ENCODE data around the gene ERMN.

DNA sequence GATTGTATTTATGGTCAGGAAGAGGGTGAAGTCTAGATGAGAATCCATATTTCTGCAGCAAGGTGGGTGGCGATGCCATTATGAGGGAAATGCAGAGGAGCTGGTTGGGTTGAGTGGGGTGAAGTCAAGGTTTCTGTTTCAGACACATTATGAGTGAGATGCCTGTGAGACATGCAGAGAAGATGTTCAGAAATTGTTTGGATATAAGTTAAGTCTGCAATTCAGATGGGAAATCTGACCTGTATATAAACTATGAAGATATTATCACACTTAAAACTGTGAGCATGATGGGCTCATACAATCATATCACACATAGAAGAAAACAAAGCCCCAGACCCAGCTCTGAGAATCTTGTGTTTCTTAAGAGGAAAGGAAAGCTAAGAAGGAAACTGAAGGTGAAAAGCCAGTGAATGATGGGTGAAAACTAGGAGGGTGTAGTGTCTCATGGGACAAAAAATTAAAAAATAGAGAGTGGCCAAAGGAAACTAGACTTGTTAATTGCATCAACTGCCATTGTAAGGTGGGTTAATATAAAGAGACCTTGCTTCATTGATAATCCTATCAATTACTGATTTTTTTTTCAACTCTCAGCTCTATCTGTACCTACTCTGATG is 53.9 kb downstream of the ERMN start:
- TF ChIP-seq, protein P1, sequence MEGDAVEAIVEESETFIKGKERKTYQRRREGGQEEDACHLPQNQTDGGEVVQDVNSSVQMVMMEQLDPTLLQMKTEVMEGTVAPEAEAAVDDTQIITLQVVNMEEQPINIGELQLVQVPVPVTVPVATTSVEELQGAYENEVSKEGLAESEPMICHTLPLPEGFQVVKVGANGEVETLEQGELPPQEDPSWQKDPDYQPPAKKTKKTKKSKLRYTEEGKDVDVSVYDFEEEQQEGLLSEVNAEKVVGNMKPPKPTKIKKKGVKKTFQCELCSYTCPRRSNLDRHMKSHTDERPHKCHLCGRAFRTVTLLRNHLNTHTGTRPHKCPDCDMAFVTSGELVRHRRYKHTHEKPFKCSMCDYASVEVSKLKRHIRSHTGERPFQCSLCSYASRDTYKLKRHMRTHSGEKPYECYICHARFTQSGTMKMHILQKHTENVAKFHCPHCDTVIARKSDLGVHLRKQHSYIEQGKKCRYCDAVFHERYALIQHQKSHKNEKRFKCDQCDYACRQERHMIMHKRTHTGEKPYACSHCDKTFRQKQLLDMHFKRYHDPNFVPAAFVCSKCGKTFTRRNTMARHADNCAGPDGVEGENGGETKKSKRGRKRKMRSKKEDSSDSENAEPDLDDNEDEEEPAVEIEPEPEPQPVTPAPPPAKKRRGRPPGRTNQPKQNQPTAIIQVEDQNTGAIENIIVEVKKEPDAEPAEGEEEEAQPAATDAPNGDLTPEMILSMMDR (IDR thresholded peaks at IDR 0.05): no peak
- no peak for TF ChIP-seq POLR2A (IDR thresholded peaks at IDR 0.05)

Data from thyroid gland (tissue), 4 donors.